ENCODE results near the gene CDK3.
"Not testable (repeated sequence)": the region's sequence is repeated elsewhere in the genome, so short reads cannot be mapped to it uniquely, and the experiment has no call there.

The CDK3 gene

DNA sequence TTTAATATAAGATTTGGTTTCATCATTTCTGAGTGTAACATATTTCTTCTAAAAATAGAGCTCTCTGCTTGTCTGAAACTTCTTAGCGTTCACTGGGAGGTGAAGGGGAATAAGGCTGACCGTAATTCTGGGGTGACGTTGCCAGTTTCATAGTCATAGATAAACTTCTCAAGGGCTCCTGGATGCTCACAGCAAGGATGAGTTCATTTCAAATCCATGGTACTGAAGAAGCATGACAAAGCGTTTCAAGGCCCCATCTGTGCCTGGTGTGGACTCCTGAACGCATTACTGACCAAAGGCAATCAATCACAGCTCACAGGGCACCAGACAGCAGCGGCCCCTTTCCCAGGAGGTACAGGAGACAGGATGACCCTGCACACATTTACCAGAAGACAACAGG lies 38.5 kb downstream of the CDK3 start:
- no peak for DNase-seq (ENCODE audit: low read depth in 3 of 3)

DNA sequence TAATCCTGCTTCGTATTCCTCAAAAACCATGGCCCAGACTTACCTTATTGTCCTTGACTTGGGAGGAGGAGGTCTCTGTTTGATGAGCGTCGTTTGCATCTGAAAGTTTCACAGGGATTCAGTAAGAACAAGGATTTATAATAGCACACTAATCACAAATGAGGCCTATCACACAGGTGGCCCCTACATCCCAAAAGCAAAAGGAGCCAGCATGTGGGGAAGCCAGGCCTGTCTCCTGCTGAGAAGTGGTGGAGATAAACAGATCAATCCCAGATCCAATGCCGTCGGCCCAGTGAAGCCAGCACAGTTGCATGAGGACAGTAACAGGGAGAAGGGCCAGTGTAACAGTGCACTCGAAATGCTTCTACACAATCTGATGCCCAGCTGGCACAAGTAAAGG lies 39.7 kb downstream of the CDK3 start:
- DNase-seq (ENCODE audit: low read depth in 3 of 3): no peak

DNA sequence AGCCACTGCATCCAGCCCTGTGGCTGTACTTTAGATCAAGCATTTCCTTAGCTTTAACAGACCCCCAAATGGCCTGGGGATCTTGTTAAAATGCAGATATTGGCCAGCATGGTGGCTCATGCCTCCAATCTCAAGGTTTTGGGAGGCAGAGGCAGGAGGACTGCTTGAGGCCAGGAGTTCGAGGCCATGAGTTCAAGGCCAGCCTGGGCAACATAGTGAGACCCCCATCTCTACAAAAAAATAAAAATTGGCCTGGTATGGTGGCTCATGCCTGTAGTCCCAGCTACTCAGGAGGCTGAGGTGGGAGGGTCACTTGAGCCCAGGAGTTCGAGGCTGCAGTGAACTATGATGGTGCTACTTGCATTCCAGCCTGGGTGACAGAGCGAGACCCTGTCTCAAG lies 42.2 kb downstream of the CDK3 start:
- DNase-seq (ENCODE audit: low read depth in 3 of 3): not testable (repeated sequence)

DNA sequence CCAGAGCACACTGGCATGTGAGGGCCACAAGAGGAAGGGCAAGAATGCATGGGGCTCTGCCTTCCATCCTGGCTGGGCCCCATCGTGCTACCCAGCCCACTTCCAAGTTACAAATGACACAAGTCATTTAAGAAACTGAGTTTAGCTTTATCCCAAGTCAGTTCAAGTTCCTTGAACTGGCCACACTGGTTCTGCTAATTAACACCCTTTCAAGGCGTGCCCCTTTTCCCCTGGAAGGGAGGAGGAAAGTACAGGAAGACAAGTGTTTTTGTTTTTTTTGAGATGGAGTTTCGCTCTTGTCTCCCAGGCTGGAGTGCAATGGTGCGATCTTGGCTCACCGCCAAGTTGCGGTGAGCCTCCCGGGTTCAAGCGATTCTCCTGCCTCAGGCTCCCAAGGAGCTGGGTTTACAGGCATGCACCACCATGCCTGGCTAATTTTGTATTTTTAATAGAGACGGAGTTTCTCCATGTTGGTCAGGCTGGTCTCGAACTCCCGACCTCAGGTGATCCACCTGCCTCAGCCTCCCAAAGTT lies 43.9 kb downstream of the CDK3 start:
- DNase-seq (ENCODE audit: low read depth in 3 of 3): not testable (repeated sequence)

DNA sequence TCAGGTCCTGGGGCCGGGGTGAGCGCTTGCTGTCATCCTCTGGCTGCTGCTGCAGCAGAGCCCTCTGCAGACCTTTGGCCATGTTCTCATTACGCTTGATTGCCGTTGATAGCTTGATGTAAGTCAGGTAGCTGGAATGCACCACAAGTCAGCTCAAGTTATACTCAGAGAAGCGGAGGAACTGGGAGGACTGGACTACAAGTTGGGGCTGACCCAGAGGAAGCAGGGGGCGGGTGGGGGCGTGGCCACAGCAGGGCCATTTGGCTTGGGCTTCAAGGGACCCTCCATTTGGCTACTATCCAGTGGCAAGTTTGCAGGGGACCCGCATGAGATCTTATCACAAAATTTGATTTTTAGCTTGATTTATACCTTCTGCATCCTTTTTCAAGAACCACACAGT lies 45.4 kb downstream of the CDK3 start:
- DNase-seq (ENCODE audit: low read depth in 3 of 3): no peak

DNA sequence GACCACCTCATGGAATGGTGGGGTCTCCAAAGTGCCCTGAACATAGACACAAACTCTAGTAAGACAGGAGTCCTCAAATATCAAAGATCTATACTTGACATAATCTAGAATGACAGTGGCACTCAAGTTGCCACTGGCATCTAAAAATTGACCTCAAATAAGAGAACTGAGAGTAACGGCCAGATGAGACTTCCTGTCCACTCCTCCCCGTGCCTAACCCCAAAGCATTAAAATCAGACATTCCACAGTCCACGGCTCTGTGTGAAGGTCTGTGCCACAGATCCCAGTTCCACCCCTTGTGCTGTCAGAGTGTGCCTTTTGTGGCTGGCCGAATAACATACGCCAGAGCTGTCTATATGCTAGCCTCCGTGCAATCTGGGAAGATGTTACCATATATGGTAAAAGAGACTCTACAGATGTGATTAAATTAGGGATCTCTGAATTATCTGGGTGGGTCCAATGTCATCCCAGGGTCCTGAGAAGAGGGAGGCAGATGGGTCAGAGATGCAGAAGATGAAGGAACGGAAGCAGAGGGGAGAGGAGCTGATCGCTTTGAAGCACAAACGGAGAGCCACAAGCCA lies 47.5 kb downstream of the CDK3 start:
- no peak for DNase-seq (ENCODE audit: low read depth in 3 of 3)

DNA sequence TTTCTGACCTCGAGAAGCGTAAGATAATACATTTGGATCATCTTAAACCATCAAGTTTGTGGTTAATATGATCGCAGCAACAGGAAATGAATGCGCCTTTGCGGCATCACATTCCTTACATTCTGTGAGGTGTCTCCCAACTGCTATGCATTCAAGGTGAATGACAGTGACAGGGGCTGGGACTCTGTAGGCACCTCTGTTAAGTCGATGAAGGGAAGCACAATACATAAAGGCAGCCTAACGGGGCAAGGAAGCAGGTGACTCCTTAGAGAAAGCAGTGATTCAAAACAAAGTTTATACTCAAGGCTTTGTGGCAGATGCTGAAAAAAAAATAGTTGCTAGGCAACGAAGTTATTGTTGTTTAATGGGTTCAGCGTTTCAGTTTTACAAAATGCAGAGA lies 48.1 kb downstream of the CDK3 start:
- DNase-seq (ENCODE audit: low read depth in 3 of 3): no peak

DNA sequence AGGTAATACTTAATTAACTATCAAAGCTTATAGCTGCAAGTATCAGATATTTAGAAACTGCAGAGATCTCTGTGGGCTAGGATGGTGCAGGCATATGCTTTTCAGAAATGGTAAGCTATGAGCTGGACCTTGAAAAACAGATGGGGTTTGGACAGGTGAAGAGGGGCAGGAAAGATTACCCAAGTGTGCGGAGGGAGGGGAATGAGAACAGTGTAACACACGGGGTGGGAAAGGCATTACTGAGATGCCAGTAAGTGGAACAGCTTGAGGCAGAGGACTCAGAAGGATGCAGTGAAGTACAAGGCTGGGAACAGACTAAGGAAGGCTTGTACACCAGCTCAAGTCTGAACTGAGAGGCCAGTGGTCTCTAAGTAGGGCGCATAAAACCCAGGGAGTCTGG lies 48.6 kb downstream of the CDK3 start:
- no peak for DNase-seq (ENCODE audit: low read depth in 3 of 3)

DNA sequence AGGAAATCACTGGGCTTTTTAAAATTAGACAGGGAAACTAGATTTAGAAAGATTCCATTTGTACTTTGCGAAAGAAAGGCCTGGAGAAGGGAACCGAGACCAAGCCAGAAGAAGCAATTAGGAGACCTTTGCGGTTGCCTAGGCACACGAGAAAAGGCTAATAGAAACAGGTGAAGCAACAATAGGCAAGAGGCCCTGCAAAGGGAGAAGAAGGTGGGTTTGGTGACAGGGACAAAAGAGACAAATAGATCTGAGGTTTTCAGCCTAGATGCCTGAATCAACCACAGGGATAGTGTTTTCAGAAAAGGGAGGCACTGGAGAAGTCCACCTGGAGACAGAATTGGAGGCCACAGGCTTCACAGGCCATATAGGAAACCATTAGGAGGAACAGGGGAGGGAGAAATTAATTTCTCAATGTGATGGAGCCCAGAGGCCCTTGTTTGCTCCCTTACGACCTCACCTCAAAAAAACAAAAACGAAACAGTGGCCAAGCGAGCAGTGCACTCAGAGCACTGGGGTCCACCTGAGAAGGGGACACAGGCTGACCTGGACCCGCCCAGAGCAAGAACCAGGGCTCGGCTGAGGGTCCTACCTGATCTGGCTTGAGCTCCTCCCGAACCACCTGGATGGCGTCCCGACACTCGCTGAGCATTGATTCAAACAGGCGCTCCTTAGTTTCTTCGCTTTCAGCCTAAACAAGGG lies 49.3 kb downstream of the CDK3 start:
- DNase-seq (ENCODE audit: low read depth in 3 of 3): no peak

DNA sequence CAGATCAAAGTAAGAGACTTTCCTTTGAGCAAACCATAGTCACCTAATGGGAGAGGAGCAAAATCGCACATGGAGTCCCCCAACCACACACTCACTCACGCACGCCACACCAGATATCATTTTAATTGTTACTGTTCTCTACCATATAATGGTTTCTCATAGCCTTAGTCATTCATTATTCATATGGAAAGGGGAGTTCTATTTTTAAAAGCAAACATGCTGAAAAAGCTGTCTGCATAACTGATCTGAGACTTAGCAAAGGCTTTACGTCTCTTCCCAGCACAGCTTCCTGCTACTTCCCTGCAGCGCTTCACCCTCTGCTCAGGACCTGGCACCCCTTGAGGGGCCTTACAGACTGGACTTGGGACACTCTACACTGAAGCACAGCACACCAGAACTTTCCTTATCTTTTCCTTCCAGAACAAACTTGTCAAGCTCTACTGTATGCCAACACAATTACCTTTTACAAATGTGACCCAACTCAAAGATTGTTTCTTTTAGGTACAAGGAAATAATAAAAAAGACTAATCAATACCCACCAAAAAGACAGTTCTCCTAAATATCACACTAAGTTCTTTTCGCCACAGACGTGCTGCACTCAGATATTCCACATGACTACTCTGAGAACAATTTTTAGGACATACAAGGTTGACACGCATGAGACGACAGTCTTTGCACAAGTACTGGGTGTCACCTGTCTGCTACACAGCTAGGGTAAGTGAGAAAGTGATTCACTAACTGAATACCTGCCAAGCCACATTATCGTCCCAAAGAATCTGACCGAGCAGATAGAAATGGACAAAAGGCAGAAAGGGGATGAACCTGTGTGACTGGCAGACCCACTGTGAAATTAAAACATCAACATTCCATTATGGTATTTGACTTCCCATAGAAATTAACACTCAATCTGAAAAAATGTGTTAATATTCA lies 50.1 kb downstream of the CDK3 start:
- DNase-seq (ENCODE audit: low read depth in 3 of 3): no peak

DNA sequence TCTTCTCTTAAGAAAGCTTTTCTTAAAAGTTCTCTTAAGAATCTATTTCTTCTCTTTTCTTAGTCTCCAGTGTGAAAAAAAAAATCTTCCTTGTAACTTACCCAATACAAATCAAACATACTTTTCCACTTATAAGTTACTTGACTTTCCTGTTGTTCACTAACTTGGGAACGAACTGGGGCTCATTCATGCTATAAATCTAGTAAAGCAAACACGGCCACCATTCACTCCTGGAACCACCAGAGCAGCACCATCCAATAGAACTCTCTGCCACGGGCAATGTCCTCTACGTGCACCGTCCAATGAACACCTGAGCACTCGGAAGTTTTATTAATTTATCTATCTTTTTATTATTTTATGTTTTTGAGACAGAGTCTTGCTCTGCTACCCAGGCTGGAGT lies 50.9 kb downstream of the CDK3 start:
- DNase-seq (ENCODE audit: low read depth in 3 of 3): no peak

DNA sequence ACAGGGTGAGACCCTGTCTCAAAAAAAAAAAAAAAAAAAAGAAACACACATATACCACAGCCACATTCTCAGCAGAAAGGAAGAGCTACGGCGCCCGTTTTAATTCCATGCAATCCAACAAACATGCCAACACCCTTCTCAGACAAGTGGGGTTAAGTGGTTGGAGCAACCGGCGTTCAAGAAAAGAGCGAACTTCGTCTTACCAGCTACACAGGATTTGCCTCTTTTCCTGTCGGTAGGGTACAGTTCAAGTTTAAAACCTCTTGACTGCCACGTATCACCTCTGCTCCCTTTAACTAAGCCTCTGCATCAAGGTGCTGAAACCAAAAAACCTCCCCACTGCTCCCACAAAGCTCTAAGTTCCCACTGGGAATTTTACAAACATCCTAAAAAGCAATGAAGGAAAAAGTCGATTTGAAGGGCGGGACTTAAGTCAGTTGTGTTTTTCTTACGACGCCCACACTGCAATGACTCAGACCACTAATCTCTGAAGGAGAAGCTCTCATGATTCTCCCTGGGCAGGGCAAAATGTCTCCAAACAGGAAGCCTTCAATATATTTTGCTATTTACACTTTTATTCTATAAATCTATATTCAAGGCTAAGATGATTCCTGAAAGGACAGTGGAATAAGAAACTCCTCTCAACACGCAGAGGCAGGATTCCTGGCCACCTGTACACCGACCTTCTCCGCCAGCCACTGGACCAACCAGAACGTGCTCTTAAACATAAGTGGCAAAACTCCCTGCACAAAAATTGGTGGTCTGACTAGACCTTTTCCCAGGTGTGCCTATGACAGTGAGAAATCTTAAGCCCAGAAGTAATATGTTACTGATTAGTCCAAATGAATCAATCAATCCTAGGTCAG lies 52.8 kb downstream of the CDK3 start:
- DNase-seq (ENCODE audit: low read depth in 3 of 3): no peak

DNA sequence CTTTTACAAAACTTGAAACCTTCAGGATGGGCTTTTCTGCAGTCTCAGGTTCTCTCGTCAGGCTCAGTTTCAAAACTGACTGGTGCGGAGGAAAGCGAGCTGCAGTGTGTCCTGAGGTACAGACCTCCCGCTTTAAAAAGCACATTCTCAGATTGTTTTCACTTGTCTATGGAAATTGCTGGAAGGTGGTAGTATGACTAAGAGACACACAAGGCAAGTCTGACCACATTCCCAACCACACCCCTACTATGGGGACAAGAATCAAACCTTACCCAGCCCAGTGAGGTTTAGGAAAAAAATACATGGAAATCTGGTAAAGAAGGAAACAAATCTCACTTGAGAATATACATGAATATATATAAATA lies 53.4 kb downstream of the CDK3 start:
- no peak for DNase-seq (ENCODE audit: low read depth in 3 of 3)

Data from stimulated activated CD4-positive, alpha-beta T cell treated with anti-CD3 and anti-CD28 coated beads, TNF-alpha, amount 100 ng/mL, for 24 hours (primary cell).